H7 (cell line): ENCODE data around the gene MAP6. TPM values are rescaled to one million over a fixed set of nuclear protein-coding genes. Genes with fewer than 3 reads are reported as not detected.

ENCODE experiments used
- DNase-seq: peaks from one replicate; pipeline ENCODE4 v3.0.0; 2012
- H3K27me3 ChIP-seq: 2 replicates; pipeline ENCODE4 v1.6.0; 2011; ENCODE audit warnings: mild to moderate bottlenecking, low read length; ENCODE audit not compliant: control insufficient read depth, insufficient read depth
- H3K36me3 ChIP-seq: replicated peaks from 2 replicates; pipeline ENCODE4 v1.5.1; 2011; ENCODE audit warnings: low read length; ENCODE audit not compliant: control insufficient read depth, insufficient read depth
- H3K4me3 ChIP-seq: 2 replicates; pipeline ENCODE4 v1.5.1; 2011; ENCODE audit warnings: low read depth, mild to moderate bottlenecking, control low read depth, low read length, moderate library complexity; ENCODE audit not compliant: insufficient read depth
- total RNA-seq: library from RNA; depleted of rRNA; stranded (reverse); fragments of >200 nt; shearing (Covaris generic); gene quantifications from 2 replicates; pipeline ENCODE4 v1.2.3, GENCODE V29; 2014

The MAP6 gene
- total RNA-seq, 1 experiment from 2014 or later: 0.31 TPM

- DNase-seq: no peak
- H3K36me3 ChIP-seq: no peaks in the 10 kb centered on the region
- H3K27me3 ChIP-seq: no peaks in the 10 kb centered on the region
- no peak overlapping the region for H3K4me3 ChIP-seq
Measured at GRCh38 chr11:75654314-75654713, 14.5 kb downstream of the MAP6 start.

GRCh38 chr11:75653532-75653931, 15.3 kb downstream of the MAP6 start:
- no peak for DNase-seq
- Histone ChIP-seq H3K4me3 (no peak overlapping the region), H3K36me3 (no peaks in the 10 kb centered on the region), H3K27me3 (no peaks in the 10 kb centered on the region)

- no peak for DNase-seq
- H3K27me3 ChIP-seq: no peaks in the 10 kb centered on the region
- no peak overlapping the region for H3K4me3 ChIP-seq
- no peaks in the 10 kb centered on the region for H3K36me3 ChIP-seq
Measured at GRCh38 chr11:75652936-75653335, 15.9 kb downstream of the MAP6 start.

DNA sequence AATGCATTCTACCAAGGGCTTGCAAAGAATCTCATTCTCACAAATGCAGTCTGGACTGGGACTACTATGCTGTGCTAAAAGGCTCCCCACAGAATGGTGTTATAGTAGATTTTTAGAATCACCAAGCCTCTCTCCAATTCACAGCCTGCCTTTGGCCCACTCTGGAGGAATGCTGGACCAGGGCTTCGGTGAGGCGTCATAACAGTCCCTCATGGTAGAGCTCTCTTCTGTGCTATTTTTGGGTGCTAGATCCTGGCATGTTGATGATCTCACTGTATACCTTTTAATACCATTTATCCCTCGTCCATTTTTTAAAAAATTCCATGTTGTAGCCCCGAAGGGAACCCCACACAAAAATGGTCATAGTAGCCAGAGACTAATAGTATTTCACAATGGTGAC, 17.6 kb downstream of the MAP6 start:
- H3K27me3 ChIP-seq: no peaks in the 10 kb centered on the region
- no peaks in the 10 kb centered on the region for H3K36me3 ChIP-seq
- DNase-seq: no peak
- no peak overlapping the region for H3K4me3 ChIP-seq

GRCh38 chr11:75650167-75650723, 18.6 kb downstream of the MAP6 start:
- no peak for DNase-seq
- Histone ChIP-seq H3K4me3 (no peak overlapping the region), H3K36me3 (no peaks in the 10 kb centered on the region), H3K27me3 (no peaks in the 10 kb centered on the region)

GRCh38 chr11:75644946-75645345, 23.9 kb downstream of the MAP6 start:
- Histone ChIP-seq H3K27me3 (no peaks in the 10 kb centered on the region), H3K4me3 (no peak overlapping the region), H3K36me3 (no peaks in the 10 kb centered on the region)
- DNase-seq: no peak

GRCh38 chr11:75644370-75644769, 24.5 kb downstream of the MAP6 start:
- no peak overlapping the region for H3K4me3 ChIP-seq
- no peaks in the 10 kb centered on the region for H3K36me3 ChIP-seq
- no peaks in the 10 kb centered on the region for H3K27me3 ChIP-seq
- DNase-seq: no peak

DNA sequence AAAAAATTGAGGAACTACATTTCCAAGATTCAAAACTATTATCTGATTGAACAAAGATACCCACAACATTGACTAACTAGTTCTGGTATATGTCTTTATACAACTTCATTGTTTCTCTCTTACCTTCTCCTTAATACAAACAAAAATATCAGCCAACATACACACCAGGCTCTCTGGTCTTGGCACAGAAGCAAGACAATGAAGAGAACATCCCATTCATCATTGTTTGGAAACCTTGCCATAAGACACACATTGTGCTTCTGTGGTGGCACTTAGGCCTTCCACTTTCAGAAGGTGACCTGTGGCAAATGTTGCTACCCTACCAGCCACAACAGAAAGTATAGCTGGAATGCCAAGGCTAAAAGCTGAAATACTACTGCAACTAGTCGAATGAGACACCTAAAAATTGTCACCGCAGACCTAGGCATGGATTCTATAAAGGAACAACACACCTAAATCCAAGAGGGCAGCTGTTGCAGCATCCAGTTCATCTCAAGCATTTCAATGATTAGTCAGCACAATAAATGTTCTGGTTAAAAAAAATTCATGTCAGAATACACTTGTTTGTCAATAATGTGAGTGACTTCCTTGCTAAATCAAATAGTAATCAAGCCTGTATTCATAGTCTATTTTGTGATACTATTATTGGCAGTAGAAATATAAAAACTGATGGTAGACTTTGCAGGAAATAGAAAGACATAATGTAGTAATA, 26.3 kb downstream of the MAP6 start:
- no peak for DNase-seq
- Histone ChIP-seq H3K27me3 (no peaks in the 10 kb centered on the region), H3K36me3 (no peaks in the 10 kb centered on the region), H3K4me3 (no peak overlapping the region)

- Histone ChIP-seq H3K36me3 (no peaks in the 10 kb centered on the region), H3K4me3 (no peak overlapping the region), H3K27me3 (no peaks in the 10 kb centered on the region)
- no peak for DNase-seq
Measured at GRCh38 chr11:75639762-75640181, 29.1 kb downstream of the MAP6 start.

GRCh38 chr11:75637998-75638397, 30.8 kb downstream of the MAP6 start:
- Histone ChIP-seq H3K27me3 (no peaks in the 10 kb centered on the region), H3K36me3 (no peaks in the 10 kb centered on the region), H3K4me3 (no peak overlapping the region)
- no peak for DNase-seq

DNA sequence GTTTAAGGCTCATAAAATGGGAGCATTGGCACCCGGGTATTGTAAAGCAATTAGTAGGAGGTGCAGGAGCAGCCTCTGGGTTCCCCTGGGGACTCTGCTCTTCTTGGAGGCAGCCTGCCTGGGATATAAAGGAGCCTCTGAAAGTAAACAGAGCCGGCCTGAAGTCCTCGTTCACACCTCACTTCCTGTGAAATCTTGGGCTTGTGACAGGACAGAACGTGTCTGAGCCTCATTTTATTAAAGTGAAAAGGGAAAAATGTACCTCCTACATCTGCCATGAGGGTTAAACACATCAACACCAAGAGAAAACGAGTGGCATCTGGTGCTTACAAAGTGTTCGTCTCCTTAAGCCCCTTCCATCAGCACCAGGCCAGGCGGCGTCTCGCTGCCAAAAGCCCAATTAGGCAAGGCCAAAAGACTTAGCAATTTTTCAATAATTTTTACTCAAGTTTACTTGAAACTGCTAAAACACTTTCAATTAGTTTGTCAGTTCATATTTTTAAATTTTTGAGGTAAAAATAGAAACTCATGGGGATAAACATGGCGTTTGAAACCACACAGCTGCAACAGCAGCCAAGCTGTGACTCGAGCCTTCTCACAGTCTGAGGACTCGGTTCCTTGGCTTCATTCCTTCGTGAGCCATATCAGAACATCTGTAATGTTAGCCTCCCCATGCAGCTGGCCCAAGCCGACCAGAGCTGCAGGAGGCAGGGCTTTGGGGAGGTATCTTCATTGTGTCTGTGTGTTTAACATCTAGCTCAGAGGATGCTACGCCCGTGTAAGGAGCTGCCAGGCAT, 33.6 kb downstream of the MAP6 start:
- no peaks in the 10 kb centered on the region for H3K27me3 ChIP-seq
- no peak overlapping the region for H3K4me3 ChIP-seq
- no peaks in the 10 kb centered on the region for H3K36me3 ChIP-seq
- DNase-seq: no peak

- H3K36me3 ChIP-seq: no peaks in the 10 kb centered on the region
- no peak for DNase-seq
- no peaks in the 10 kb centered on the region for H3K27me3 ChIP-seq
- H3K4me3 ChIP-seq: no peak overlapping the region
Measured at GRCh38 chr11:75633409-75634066, 35.3 kb downstream of the MAP6 start.

- no peak for DNase-seq
- Histone ChIP-seq H3K4me3 (no peak overlapping the region), H3K27me3 (no peaks in the 10 kb centered on the region), H3K36me3 (no peaks in the 10 kb centered on the region)
Measured at GRCh38 chr11:75632962-75633361, 35.9 kb downstream of the MAP6 start.

GRCh38 chr11:75632450-75632849, 36.4 kb downstream of the MAP6 start:
- Histone ChIP-seq H3K27me3 (no peaks in the 10 kb centered on the region), H3K36me3 (no peaks in the 10 kb centered on the region), H3K4me3 (no peak overlapping the region)
- DNase-seq: no peak
